ENCODE measurements around the gene MUC3A.

DNA sequence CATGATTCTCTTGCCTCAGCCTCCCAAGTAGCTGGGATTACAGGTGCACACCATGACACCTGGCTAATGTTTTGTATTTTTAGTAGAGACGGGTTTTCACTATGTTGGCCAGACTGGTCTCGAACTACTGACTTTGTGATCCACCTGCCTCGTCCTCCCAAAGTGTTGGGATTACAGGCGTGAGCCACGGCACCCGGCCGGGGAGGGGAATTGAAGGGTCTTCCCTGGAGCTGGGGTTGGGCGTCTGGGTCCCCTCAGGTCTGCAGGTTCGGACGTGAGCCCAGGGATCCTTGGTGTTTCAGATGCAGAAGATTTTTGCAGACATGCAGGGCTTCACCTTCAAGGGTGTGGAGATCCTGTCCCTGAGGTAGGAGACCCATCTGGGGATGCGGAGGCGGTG, 14.1 kb downstream of the MUC3A start:
- TF ChIP-seq SPI1 (IDR thresholded peaks at IDR 0.05; ENCODE audit: low read depth, low read length) (no peak), POLR2AphosphoS5 (IDR thresholded peaks at IDR 0.05; ENCODE audit: low read depth, low read length) (no peak), TAF1 (IDR thresholded peaks at IDR 0.05; ENCODE audit: low read depth, low read length) (no peak), POU2F2 (IDR thresholded peaks at IDR 0.05; ENCODE audit: low read depth, low read length) (no peak)
